Measurements from ENCODE around the gene PGAM2. TPM values are rescaled to one million over a fixed set of nuclear protein-coding genes. Genes with fewer than 3 reads are reported as not detected.

Gene PGAM2
- polyA plus RNA-seq, 3 donors = 0.86 to 1.8 (median 1.7) TPM

- no peak for DNase-seq (ENCODE audit: extremely low read depth in 1 of 11, low read depth in 9 of 11, low spot score in 4 of 11)
These were observed 29.0 kb upstream of the PGAM2 start for GRCh38 chr7:44094365-44094764.

- DNase-seq (ENCODE audit: extremely low read depth in 1 of 11, low read depth in 9 of 11, low spot score in 4 of 11) = no peak
These were observed 27.8 kb upstream of the PGAM2 start for GRCh38 chr7:44093102-44093641.

- DNase-seq (ENCODE audit: extremely low read depth in 1 of 11, low read depth in 9 of 11, low spot score in 4 of 11) = no peak
These were observed 22.8 kb upstream of the PGAM2 start for GRCh38 chr7:44087911-44088838.

- no peak for DNase-seq (ENCODE audit: extremely low read depth in 1 of 11, low read depth in 9 of 11, low spot score in 4 of 11)
These were observed 21.3 kb upstream of the PGAM2 start for GRCh38 chr7:44086627-44087026.

GRCh38 chr7:44085546-44085945 lies 20.2 kb upstream of the PGAM2 start:
- DNase-seq (ENCODE audit: extremely low read depth in 1 of 11, low read depth in 9 of 11, low spot score in 4 of 11) = no peak

- no peak for DNase-seq (ENCODE audit: extremely low read depth in 1 of 11, low read depth in 9 of 11, low spot score in 4 of 11)
These were observed 19.3 kb upstream of the PGAM2 start for GRCh38 chr7:44084701-44085100.

GRCh38 chr7:44083796-44084195 lies 18.4 kb upstream of the PGAM2 start:
- DNase-seq (ENCODE audit: extremely low read depth in 1 of 11, low read depth in 9 of 11, low spot score in 4 of 11) = no peak

GRCh38 chr7:44082541-44083207 lies 17.3 kb upstream of the PGAM2 start:
- peak; percentile 81 to 99 (median 96) for DNase-seq (ENCODE audit: extremely low read depth in 1 of 11, low read depth in 9 of 11, low spot score in 4 of 11)

GRCh38 chr7:44081266-44081748 lies 15.9 kb upstream of the PGAM2 start:
- DNase-seq (ENCODE audit: extremely low read depth in 1 of 11, low read depth in 9 of 11, low spot score in 4 of 11) = no peak

GRCh38 chr7:44080686-44081265 lies 15.4 kb upstream of the PGAM2 start:
- no peak for DNase-seq (ENCODE audit: extremely low read depth in 1 of 11, low read depth in 9 of 11, low spot score in 4 of 11)

- no peak for DNase-seq (ENCODE audit: extremely low read depth in 1 of 11, low read depth in 9 of 11, low spot score in 4 of 11)
These were observed 14.8 kb upstream of the PGAM2 start for GRCh38 chr7:44080118-44080517.

- DNase-seq (ENCODE audit: extremely low read depth in 1 of 11, low read depth in 9 of 11, low spot score in 4 of 11) = no peak
These were observed 14.1 kb upstream of the PGAM2 start for GRCh38 chr7:44079331-44080021.

- DNase-seq (ENCODE audit: extremely low read depth in 1 of 11, low read depth in 9 of 11, low spot score in 4 of 11) = peak in 5 of 11 donors; percentile 42 to 67 (median 51)
These were observed 13.2 kb upstream of the PGAM2 start for GRCh38 chr7:44078521-44078920.

- DNase-seq (ENCODE audit: extremely low read depth in 1 of 11, low read depth in 9 of 11, low spot score in 4 of 11) = no peak
These were observed 12.3 kb upstream of the PGAM2 start for GRCh38 chr7:44077681-44078091.

- no peak for DNase-seq (ENCODE audit: extremely low read depth in 1 of 11, low read depth in 9 of 11, low spot score in 4 of 11)
These were observed 11.7 kb upstream of the PGAM2 start for GRCh38 chr7:44077061-44077460.

GRCh38 chr7:44076101-44076895 lies 10.9 kb upstream of the PGAM2 start:
- DNase-seq (ENCODE audit: extremely low read depth in 1 of 11, low read depth in 9 of 11, low spot score in 4 of 11) = no peak

- DNase-seq (ENCODE audit: extremely low read depth in 1 of 11, low read depth in 9 of 11, low spot score in 4 of 11) = no peak
These were observed 10.1 kb upstream of the PGAM2 start for GRCh38 chr7:44075296-44076075.

GRCh38 chr7:44074349-44074695 lies 9.0 kb upstream of the PGAM2 start:
- DNase-seq (ENCODE audit: extremely low read depth in 1 of 11, low read depth in 9 of 11, low spot score in 4 of 11) = no peak

All from renal cortex interstitium (tissue), 11 donors.